Type B pancreatic cell (in vitro differentiated cells): ENCODE data around the gene PRMT5. TPM values are rescaled to one million over a fixed set of nuclear protein-coding genes. Genes with fewer than 3 reads are reported as not detected.

Source experiments
- DNase-seq: peaks from one replicate; pipeline ENCODE4 v3.0.0; 2021; ENCODE audit warnings: mixed read lengths; ENCODE audit not compliant: unreplicated experiment; ENCODE audit errors: extremely low spot score
- H3K27ac Mint-ChIP-seq: 2 replicates; pipeline ENCODE4 v1.8.0; 2021; ENCODE audit warnings: mild to moderate bottlenecking, mixed read lengths
- H3K27me3 Mint-ChIP-seq: 2 replicates; pipeline ENCODE4 v1.8.0; 2021; ENCODE audit warnings: mixed read lengths
- H3K36me3 Mint-ChIP-seq: 2 replicates; pipeline ENCODE4 v1.8.0; 2021; ENCODE audit warnings: mixed read lengths
- H3K4me1 Mint-ChIP-seq: one replicate; pipeline ENCODE4 v1.8.0; 2021; ENCODE audit warnings: mixed read lengths; ENCODE audit not compliant: unreplicated experiment
- H3K4me3 Mint-ChIP-seq: 2 replicates; pipeline ENCODE4 v1.8.0; 2021; ENCODE audit warnings: mild to moderate bottlenecking, mixed read lengths
- H3K9me3 Mint-ChIP-seq: 2 replicates; pipeline ENCODE4 v1.8.0; 2021; ENCODE audit warnings: mixed read lengths
- total RNA-seq: library from RNA; stranded (reverse); gene quantifications from 2 replicates; pipeline ENCODE4 v1.2.1, GENCODE V29; 2021; ENCODE audit warnings: low replicate concordance
- TF ChIP-seq, protein P1 (sequence below): fragments of 200-600 bp; sonication (generic); conservative IDR thresholded peaks from 2 replicates; pipeline ENCODE4 v1.5.0; 2021; ENCODE audit warnings: antibody characterized with exemption, mild to moderate bottlenecking

PRMT5 gene
- total RNA-seq, 1 donor from 2014 or later = 134 TPM

DNA sequence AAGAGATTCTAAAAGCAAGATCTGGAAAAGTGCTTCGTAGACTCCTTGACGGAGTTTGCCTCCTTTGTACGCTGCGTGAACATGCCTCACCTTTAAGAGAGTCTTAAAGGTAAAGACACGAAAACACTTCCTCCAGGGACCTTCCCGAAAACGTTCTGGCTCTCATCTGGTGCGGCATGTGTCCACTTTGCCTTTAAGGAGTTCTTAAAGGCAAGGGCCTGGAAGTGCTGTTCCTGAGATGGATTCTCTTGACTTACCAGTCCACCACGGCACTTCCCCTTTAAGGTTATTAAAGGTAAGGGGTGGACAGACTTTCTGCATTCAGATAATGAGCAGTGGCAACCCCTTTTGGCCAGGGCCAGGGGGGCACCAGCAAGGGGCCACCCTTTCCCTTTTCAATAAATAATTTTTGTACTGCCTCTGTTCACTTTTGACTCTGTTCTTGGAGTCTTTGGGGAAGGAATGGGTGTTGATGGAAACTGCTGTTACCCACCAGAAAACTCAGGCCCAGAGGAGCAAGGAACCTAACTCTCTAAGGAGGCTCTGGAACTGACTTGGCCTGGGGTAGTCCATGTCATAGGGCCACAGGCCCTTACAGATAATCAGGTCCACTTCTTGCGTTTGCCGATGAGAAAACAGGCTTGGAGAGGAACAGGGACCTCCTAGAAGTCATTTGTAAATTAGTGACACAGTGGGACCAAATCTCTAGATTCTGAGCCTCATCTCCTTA is 41.8 kb downstream of the PRMT5 start:
- no peak for DNase-seq
- H3K36me3 Mint-ChIP-seq = peaks cover 8% of the 10 kb centered on the region
- H3K27me3 Mint-ChIP-seq = no peaks in the 10 kb centered on the region
- peak overlapping the region; percentile 95 for H3K27ac Mint-ChIP-seq
- no peaks in the 10 kb centered on the region for H3K9me3 Mint-ChIP-seq
- peak overlapping the region; percentile 98 for H3K4me3 Mint-ChIP-seq
- H3K4me1 Mint-ChIP-seq = peaks cover 45% of the 10 kb centered on the region
- TF ChIP-seq, protein P1, sequence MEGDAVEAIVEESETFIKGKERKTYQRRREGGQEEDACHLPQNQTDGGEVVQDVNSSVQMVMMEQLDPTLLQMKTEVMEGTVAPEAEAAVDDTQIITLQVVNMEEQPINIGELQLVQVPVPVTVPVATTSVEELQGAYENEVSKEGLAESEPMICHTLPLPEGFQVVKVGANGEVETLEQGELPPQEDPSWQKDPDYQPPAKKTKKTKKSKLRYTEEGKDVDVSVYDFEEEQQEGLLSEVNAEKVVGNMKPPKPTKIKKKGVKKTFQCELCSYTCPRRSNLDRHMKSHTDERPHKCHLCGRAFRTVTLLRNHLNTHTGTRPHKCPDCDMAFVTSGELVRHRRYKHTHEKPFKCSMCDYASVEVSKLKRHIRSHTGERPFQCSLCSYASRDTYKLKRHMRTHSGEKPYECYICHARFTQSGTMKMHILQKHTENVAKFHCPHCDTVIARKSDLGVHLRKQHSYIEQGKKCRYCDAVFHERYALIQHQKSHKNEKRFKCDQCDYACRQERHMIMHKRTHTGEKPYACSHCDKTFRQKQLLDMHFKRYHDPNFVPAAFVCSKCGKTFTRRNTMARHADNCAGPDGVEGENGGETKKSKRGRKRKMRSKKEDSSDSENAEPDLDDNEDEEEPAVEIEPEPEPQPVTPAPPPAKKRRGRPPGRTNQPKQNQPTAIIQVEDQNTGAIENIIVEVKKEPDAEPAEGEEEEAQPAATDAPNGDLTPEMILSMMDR = no peak

DNA sequence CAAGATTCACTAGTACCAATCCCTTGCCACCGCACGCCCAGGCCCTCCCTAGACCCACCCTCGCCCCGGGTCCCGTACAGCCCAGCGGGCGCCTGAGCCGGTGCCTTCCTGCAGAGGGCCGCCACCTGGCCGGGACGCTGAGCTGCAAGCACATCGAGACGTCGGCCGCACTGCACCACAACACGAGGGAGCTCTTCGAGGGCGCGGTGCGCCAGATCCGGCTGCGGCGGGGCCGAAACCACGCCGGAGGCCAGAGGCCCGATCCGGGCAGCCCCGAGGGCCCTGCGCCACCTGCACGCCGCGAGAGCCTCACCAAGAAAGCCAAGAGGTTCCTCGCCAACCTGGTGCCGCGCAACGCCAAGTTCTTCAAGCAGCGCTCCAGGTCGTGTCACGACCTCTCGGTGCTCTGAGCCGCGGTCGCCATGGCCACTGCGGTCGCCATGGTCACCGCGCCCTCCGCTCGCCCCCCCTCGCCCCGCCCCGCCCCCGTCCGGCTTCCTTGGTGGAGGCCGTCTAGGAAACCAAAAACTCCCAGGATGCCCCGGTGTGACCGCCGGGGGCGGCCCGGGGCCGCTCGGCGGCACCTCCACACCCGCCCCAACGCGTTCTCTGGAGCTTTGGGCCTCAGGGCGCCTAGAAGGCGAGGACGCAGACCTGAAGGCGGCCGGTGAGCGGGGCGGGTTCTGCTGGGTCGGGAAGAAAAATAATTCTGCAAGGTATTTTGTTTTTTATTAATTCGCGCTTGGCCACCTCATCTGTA is 42.5 kb downstream of the PRMT5 start:
- no peaks in the 10 kb centered on the region for H3K27me3 Mint-ChIP-seq
- peak overlapping the region; percentile 95 for H3K27ac Mint-ChIP-seq
- peaks cover 52% of the 10 kb centered on the region for H3K4me1 Mint-ChIP-seq
- H3K9me3 Mint-ChIP-seq = no peaks in the 10 kb centered on the region
- H3K4me3 Mint-ChIP-seq = peak overlapping the region; percentile 98
- peak; percentile 79 for DNase-seq
- peaks cover 8% of the 10 kb centered on the region for H3K36me3 Mint-ChIP-seq
- TF ChIP-seq, protein P1 = peak; percentile 41

DNA sequence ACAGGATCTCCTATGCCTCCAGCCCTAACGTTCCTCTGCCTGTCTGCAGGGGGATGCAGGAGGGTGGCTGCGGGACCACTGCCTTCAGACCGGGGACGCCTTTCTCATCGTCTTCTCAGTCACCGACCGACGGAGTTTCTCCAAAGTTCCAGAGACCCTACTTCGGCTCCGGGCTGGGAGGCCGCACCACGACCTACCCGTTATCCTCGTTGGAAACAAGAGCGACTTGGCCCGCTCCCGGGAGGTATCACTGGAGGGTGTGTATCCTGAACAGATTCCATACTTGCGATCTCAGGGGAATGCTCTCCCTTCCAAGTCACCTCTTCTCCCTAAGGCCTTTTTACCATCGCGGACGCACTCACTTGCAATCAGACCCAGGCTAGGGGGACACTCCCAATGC is 43.2 kb downstream of the PRMT5 start:
- Mint-ChIP-seq H3K36me3 (peaks cover 8% of the 10 kb centered on the region), H3K4me3 (peak overlapping the region; percentile 85), H3K27ac (peak overlapping the region; percentile 83), H3K4me1 (peaks cover 54% of the 10 kb centered on the region), H3K27me3 (no peaks in the 10 kb centered on the region), H3K9me3 (no peaks in the 10 kb centered on the region)
- TF ChIP-seq, protein P1 = no peak
- DNase-seq = no peak

DNA sequence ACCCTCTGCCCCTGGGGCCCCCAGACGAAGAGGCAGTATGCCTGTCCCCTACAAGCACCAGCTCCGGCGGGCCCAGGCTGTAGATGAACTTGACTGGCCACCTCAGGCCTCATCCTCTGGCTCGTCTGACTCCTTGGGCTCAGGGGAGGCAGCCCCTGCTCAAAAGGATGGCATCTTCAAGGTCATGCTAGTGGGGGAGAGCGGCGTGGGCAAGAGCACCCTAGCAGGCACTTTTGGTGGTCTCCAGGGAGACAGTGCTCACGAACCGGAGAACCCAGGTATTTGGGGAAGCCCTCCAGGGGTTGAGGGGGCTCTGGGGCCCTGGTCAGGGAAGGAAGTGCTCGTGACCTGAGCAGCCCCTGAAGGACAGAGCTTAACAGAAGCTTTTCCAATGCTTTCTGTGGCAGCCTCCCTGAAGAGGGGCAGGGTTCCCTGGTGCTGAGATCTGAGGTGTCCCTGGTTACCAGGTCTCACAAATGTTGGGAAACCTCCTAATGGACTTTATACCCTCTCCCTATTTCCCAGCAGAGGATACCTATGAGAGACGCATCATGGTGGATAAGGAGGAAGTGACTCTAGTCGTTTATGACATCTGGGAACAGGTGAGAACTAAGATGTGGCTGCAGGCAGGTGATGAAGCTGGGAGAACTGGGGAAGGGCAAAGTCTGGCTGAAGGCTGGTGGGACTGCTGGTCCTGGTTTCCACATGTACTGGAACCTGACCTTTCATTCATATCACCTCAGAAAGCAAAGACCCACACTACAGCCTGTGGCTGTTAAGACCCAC is 44.2 kb downstream of the PRMT5 start:
- Mint-ChIP-seq H3K4me3 (peak overlapping the region; percentile 85), H3K36me3 (peaks cover 3% of the 10 kb centered on the region), H3K9me3 (no peaks in the 10 kb centered on the region), H3K27me3 (no peaks in the 10 kb centered on the region), H3K27ac (peak overlapping the region; percentile 75), H3K4me1 (peaks cover 48% of the 10 kb centered on the region)
- DNase-seq = no peak
- TF ChIP-seq, protein P1 = no peak

DNA sequence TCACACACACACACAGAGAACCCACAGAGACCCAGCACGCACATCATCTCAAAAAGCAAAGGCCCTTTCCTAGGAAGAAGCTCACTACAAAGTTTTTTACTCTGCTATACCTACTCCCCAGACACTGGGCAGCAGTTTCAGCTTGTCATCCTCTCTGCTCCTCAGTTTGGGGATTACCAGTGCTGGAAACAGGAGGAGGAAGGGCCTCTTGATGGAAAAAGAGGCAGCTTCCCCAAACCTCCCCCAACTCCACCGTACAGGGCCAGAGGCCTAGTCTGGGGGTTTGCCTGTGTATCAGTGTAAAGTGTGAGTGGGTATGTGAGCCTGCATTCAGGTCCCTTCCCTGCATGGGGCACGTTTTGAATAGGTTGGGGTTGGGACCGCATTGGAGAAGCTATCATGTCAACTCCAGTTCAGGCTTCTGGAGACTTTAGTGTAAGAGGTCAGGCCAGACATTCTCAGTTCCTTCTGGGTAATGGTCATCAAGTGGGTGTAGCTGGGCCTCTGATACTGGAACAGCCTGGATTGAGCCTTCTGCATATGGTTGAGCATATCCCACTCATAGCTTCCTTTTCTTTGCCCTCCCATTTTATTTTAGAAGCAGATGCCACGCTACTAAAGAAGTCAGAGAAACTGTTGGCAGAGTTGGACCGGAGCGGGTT is 45.0 kb downstream of the PRMT5 start:
- DNase-seq = no peak
- TF ChIP-seq, protein P1 = no peak
- Mint-ChIP-seq H3K36me3 (peaks cover 3% of the 10 kb centered on the region), H3K9me3 (no peaks in the 10 kb centered on the region), H3K27ac (peak overlapping the region; percentile 82), H3K27me3 (no peaks in the 10 kb centered on the region), H3K4me3 (peak overlapping the region; percentile 74), H3K4me1 (peaks cover 44% of the 10 kb centered on the region)
